Left lung (tissue), 10 donors: ENCODE data around the gene ACE. TPM values are rescaled to one million over a fixed set of nuclear protein-coding genes. Genes with fewer than 3 reads are reported as not detected.

Experiments
- ATAC-seq: fragments of 200-7000 bp; cut with Tn5 transposase; one replicate; pipeline ENCODE4 v1.9.1; 2020; ENCODE audit warnings: moderate library complexity
- DNase-seq, 4 donors: peaks; one replicate each; pipeline ENCODE4 v3.0.0-alpha.2; 2013 to 2020
- H3K27ac ChIP-seq, 2 donors: fragments of 200-600 bp; sonication (generic) in 1 of 2; one replicate each; pipeline versions ENCODE4 v1.5.0 to v1.8.0; 2020 to 2021
- H3K27me3 ChIP-seq, 2 donors: fragments of 200-600 bp; sonication (generic) in 1 of 2; one replicate each; pipeline versions ENCODE4 v1.5.0 to v1.8.0; 2020 to 2021
- H3K36me3 ChIP-seq, 2 donors: fragments of 200-600 bp; sonication (generic) in 1 of 2; one replicate each; pipeline versions ENCODE4 v1.5.0 to v1.8.0; 2020 to 2021
- H3K4me1 ChIP-seq, 2 donors: fragments of 200-600 bp; one replicate each; pipeline ENCODE4 v1.8.0; 2021
- H3K4me3 ChIP-seq, 2 donors: fragments of 200-600 bp; sonication (generic) in 1 of 2; one replicate each; pipeline versions ENCODE4 v1.5.0 to v1.8.0; 2020 to 2021; ENCODE audit warnings: mild to moderate bottlenecking in 1 of 2
- H3K9me3 ChIP-seq, 2 donors: fragments of 200-600 bp; sonication (generic) in 1 of 2; one replicate each; pipeline versions ENCODE4 v1.5.0 to v1.8.0; 2020 to 2021
- CTCF ChIP-seq, 2 donors: fragments of 200-600 bp; sonication (generic) in 1 of 2; IDR thresholded peaks; one replicate each; pipeline versions ENCODE4 v1.5.0 to v1.8.0; 2021; ENCODE audit warnings: antibody characterized with exemption in 2 of 2
- intact Hi-C, 2 donors: fragments of 100-400 bp; cut with DNase I; formaldehyde crosslinking; loops; one replicate each; pipeline versions ENCODE4 v1.11.2 to v1.14.2; 2022
- polyA plus RNA-seq, 6 donors: library from polyadenylated mRNA; unstranded; fragments of 120-200 nt; gene quantifications; one replicate each; pipeline ENCODE4 v1.2.1, GENCODE V29; 2013; ENCODE audit not compliant: insufficient read length in 6 of 6
- total RNA-seq, 2 donors: library from RNA; stranded (reverse); fragmentation: NEBNext Ultra II Directional; extraction: Animal tissue kit (Norgen Biotek cat#: 25700); gene quantifications; one replicate each; pipeline ENCODE4 v1.2.1, GENCODE V29; 2021
- donor health status: DM: no; HTN: yes; CAD: no.
- donor health status: DM: no; HTN: no; CAD: no.

ACE gene
- total and polyA plus RNA-seq, 8 donors: 39.9 to 72.0 (median 55.3) TPM

- Histone ChIP-seq H3K27me3 (peaks cover 5 to 48% of the 10 kb centered on the region in 2 donors), H3K4me1 (peaks cover 15 to 60% of the 10 kb centered on the region in 2 donors), H3K36me3 (no peaks in the 10 kb centered on the region), H3K9me3 (no peaks in the 10 kb centered on the region), H3K4me3 (peak overlapping the region in 1 of 2 donors; percentile 52), H3K27ac (peak overlapping the region; percentile 20 to 53)
- peak; percentile 74 to 83 for TF ChIP-seq CTCF (IDR thresholded peaks at IDR 0.05)
- intact Hi-C loops: loop anchor here in 1 of 2 donors (5.0 kb wide), 1 partner anchor 47 kb away; no protein-coding TSS in a partner anchor
- DNase-seq: peak in 3 of 4 donors; percentile 78 to 89 (median 84)
- peak; percentile 92 for ATAC-seq
These were observed 2.1 kb downstream of the ACE start for GRCh38 chr17:63478814-63479494.

DNA sequence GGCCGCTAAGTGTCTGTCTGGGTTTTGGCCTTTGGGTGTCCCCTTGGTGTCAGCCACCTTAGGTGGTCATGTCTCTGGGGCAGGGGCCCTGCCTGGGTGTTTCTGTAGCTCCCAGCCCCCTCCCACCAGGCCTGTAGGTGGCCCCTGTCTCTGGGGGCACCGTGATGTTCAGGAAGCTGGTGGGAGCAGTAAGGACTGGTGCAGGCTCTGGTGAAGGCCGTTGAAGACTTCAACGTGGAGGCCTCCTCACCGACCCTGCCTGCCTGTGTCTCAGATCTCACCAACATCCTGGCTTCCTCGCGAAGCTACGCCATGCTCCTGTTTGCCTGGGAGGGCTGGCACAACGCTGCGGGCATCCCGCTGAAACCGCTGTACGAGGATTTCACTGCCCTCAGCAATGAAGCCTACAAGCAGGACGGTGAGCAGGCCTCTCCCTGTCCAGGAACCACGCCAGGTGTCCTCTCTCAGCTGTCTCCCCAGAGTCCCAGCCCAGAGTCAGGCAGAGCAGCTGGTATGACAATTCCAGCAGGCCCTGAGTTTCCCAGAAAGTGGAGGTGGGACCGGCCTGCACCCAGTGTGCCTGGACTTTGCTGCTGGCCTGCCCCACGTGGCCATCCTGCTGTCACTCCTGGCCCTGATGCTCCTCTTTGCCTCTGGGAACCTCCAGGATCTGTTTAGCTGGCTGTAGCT is 2.8 kb downstream of the ACE start:
- DNase-seq: no peak
- Histone ChIP-seq H3K36me3 (no peaks in the 10 kb centered on the region), H3K4me1 (peaks cover 15 to 59% of the 10 kb centered on the region in 2 donors), H3K27me3 (peaks cover 5 to 48% of the 10 kb centered on the region in 2 donors), H3K9me3 (no peaks in the 10 kb centered on the region), H3K27ac (peak overlapping the region in 1 of 2 donors; percentile 53), H3K4me3 (no peak overlapping the region)
- TF ChIP-seq CTCF (IDR thresholded peaks at IDR 0.05): no peak
- intact Hi-C loops: loop anchor here in 1 of 2 donors (5.0 kb wide), 1 partner anchor 47 kb away; no protein-coding TSS in a partner anchor
- no peak for ATAC-seq

GRCh38 chr17:63480192-63480784 is 3.4 kb downstream of the ACE start:
- intact Hi-C loops: no loop called here
- H3K4me1 ChIP-seq: peaks cover 15 to 52% of the 10 kb centered on the region in 2 donors
- H3K36me3 ChIP-seq: no peaks in the 10 kb centered on the region
- peak overlapping the region in 1 of 2 donors; percentile 53 for H3K27ac ChIP-seq
- TF ChIP-seq CTCF (IDR thresholded peaks at IDR 0.05): no peak
- peaks cover 5 to 42% of the 10 kb centered on the region in 2 donors for H3K27me3 ChIP-seq
- DNase-seq: peak in 1 of 4 donors; percentile 51
- ATAC-seq: no peak
- H3K4me3 ChIP-seq: no peak overlapping the region
- no peaks in the 10 kb centered on the region for H3K9me3 ChIP-seq

DNA sequence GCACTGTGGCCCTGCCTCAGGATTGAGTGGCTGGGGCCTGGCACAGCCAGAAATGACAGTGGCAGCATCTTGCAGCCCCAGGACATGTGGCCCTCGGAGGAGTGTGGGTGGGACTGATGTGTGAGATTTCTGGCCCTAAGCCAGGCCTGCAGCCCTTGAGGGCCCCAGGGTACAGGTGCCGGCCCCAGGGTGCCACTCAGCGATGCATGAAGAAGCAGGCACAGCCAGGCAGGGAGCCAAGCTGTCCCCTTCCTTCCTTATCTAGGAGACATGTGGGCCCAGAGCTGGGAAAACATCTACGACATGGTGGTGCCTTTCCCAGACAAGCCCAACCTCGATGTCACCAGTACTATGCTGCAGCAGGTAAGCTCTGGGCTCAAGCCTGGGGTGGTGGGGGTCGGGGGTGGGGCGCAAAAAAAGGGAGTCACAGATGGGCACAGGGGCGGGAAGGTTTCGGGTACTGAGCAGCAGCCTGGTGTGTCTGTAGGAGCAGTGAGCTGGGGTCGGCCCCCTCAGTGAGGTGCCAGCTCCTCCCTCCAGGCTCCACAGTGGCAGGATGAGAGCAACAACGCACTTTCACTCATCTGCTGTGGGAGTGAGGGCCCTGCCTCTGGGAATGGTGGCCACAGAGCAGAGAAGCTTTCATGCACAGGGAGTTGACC is 4.1 kb downstream of the ACE start:
- Histone ChIP-seq H3K9me3 (no peaks in the 10 kb centered on the region), H3K4me1 (peaks cover 15 to 46% of the 10 kb centered on the region in 2 donors), H3K27me3 (peaks cover 5 to 35% of the 10 kb centered on the region in 2 donors), H3K27ac (peak overlapping the region in 1 of 2 donors; percentile 53), H3K36me3 (no peaks in the 10 kb centered on the region), H3K4me3 (no peak overlapping the region)
- TF ChIP-seq CTCF (IDR thresholded peaks at IDR 0.05): no peak
- DNase-seq (peak in 1 of 4 donors; percentile 45), ATAC-seq (no peak)
- intact Hi-C loops: no loop called here
